ENCODE measurements around the gene WBP2NL.
"Not testable (repeated sequence)": the region's sequence is repeated elsewhere in the genome, so short reads cannot be mapped to it uniquely, and the experiment has no call there.

DNA sequence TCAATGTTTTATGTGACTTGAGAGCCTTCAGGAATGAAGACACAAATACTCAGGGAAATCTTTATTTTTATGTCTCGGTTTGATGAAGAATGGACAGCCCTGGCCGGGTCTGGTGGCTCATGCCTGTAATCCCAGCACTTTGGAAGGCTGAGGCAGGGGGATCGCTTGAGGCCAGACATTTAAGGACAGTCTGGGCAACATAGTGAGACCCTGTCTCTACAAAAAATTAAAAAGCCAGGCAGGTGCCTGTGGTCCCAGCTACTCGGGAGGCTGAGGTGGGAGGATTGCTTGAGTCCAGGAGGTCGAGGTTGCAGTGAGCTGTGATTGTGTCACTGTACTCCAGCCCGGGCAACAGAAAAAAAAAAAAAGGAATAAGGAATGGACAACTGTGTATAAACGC is 72.9 kb downstream of the WBP2NL start:
- TF ChIP-seq, protein P1, sequence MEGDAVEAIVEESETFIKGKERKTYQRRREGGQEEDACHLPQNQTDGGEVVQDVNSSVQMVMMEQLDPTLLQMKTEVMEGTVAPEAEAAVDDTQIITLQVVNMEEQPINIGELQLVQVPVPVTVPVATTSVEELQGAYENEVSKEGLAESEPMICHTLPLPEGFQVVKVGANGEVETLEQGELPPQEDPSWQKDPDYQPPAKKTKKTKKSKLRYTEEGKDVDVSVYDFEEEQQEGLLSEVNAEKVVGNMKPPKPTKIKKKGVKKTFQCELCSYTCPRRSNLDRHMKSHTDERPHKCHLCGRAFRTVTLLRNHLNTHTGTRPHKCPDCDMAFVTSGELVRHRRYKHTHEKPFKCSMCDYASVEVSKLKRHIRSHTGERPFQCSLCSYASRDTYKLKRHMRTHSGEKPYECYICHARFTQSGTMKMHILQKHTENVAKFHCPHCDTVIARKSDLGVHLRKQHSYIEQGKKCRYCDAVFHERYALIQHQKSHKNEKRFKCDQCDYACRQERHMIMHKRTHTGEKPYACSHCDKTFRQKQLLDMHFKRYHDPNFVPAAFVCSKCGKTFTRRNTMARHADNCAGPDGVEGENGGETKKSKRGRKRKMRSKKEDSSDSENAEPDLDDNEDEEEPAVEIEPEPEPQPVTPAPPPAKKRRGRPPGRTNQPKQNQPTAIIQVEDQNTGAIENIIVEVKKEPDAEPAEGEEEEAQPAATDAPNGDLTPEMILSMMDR (IDR thresholded peaks at IDR 0.05), result not testable (repeated sequence)
- TF ChIP-seq POLR2A (IDR thresholded peaks at IDR 0.05), result not testable (repeated sequence)
